ENCODE data around the gene HRH3.

Gene HRH3

DNA sequence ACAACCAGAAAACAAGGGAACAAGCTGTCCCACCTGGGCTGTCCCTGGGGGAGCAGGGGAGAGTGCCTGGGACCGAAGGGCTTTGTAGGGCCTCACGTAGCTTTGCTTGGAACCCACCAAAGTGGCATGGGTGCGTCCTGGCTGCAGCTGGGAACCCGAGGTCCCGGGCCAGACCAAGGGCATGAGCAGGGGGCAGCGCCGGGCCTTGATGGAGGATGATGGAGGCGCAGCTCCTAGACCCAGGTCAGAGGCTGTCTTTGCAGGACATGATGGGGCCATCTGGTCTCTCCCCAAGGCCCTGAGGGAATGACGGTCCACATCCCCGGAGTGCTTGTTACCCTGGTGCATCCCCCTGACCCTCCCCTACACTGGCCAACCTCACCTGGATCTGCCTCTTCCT, 10.6 kb upstream of the HRH3 start:
- DNase-seq (ENCODE audit: low spot score) = no peak
- no peak for FAIRE-seq

GRCh38 chr20:62230276-62230675, 10.2 kb upstream of the HRH3 start:
- DNase-seq (ENCODE audit: low spot score) (no peak), FAIRE-seq (no peak)

DNA sequence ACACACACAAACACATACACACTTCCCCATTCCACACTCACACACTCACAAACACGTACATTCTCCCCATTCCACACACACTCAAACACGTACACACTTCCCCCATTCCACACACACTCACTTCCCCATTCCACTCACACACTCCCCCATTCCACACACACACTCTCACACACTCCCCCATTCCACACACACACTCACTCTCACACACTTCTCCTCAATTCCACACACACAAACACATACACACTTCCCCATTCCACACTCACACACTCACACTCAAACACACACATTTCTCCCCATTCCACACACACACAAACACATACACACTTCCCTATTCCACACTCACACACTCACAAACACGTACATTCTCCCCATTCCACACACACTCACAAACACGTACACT, 9.6 kb upstream of the HRH3 start:
- DNase-seq (ENCODE audit: low spot score) = no peak
- FAIRE-seq = no peak

- FAIRE-seq = no peak
- DNase-seq (ENCODE audit: low spot score) = no peak
These were observed 9.0 kb upstream of the HRH3 start for GRCh38 chr20:62228982-62229545.

- DNase-seq (ENCODE audit: low spot score) (no peak), FAIRE-seq (no peak)
These were observed 8.2 kb upstream of the HRH3 start for GRCh38 chr20:62227977-62228958.

GRCh38 chr20:62227591-62227976, 7.5 kb upstream of the HRH3 start:
- DNase-seq (ENCODE audit: low spot score) (no peak), FAIRE-seq (no peak)

DNA sequence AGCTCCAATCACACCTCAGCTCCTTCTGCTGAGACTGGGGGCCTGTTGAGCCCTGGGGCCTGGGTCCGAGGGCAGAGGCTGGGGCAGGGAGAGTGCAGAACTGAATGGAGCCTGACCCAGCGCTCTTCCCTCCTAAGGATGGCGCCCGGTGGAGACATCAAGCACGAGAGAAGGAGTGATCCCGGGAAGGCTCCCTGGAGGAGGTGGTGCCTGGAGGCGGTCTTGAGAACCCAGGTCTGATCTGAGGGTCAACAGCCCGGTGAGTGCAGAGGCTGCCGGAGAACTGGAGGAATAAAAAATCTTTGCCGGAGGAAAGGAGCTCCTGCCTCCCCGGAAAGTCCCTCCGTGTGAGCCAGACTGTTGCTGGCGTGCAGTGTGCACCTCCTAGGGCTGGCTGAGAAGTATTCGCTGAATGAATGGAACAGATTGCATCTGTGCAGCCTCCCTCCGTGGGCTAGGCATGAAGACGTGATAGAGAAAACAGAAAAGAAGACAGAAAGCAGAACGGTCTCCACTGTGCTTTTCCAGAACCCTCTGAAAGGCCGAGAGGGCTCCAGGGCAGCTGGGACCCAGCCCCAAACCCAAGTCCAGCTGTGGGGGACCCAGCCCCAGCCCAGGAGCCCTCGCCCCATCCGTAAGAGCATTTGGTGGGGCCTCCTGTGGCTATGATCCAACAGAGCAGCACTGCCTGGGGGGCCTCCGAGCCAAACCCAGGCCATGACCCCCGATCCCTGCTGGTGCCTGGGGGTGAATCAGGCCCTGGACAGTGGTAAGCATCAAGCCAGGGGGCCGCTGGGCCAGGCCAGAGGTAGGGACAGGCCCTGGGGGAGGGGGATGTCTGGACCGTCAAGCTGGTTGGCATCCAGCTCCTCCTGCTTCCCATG, 6.9 kb upstream of the HRH3 start:
- no peak for DNase-seq (ENCODE audit: low spot score)
- no peak for FAIRE-seq

DNA sequence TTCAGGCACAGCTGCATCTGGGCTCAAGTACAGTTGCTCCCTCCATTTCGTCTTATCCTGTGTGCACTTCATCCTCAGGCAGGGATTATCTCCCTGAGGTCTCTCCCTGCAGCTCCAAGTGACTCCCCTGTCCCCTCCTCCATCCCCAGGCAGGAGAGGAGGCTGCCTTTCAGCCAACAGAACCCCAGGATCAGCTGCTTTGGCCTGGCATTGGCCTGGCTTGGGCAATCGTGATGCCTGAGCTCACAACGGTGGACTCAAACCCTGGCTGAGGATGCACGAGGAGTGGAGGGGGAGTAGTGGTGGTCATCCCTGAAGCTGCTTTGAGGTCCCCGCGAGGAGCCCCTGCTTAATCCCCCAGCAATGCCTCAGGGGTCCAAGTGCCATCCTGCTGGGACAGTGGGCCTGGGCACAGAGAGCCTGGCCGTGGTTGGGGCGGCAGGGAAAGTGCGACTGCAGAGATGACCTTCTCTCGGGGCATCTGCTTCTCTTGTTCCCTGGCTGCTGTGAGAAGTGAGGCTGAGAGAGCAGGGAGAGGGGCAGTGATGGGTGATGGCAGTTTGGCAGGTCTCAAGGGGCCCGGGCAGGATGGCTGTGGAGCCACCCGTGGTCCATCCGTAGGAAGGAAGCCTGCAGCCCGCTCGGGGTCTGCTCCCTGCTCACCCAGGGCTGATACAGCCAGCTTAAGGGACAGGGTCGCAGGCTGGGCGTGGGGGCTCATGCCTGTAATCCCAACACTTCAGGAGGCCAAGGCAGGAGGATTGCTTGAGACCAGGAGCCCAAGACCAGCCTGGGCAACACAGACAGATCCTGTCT, 6.0 kb upstream of the HRH3 start:
- FAIRE-seq (no peak), DNase-seq (ENCODE audit: low spot score) (no peak)

DNA sequence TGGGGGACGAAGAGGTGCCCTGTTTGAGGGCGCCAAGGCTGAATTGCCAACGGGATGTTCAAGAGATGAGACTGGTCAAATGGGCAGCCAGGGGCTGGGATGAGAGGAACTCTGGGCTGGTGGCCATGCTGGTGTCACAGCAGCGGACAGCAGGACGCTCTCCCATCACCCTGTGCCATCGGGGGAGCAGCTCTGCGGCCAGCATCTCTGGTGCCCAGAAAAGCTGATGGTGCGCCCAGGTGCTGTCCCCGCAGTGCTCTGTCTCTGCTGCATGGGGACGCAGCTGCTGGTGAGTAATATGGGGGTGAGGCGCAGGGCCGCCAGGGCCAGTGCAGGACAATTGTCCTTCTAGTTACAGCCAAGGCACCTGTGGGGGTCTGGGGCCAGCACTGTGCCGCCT, 4.9 kb upstream of the HRH3 start:
- DNase-seq (ENCODE audit: low spot score) (no peak), FAIRE-seq (no peak)

- DNase-seq (ENCODE audit: low spot score) (no peak), FAIRE-seq (no peak)
These were observed 4.2 kb upstream of the HRH3 start for GRCh38 chr20:62224113-62224855.

GRCh38 chr20:62223571-62223970, 3.5 kb upstream of the HRH3 start:
- FAIRE-seq (no peak), DNase-seq (ENCODE audit: low spot score) (no peak)

DNA sequence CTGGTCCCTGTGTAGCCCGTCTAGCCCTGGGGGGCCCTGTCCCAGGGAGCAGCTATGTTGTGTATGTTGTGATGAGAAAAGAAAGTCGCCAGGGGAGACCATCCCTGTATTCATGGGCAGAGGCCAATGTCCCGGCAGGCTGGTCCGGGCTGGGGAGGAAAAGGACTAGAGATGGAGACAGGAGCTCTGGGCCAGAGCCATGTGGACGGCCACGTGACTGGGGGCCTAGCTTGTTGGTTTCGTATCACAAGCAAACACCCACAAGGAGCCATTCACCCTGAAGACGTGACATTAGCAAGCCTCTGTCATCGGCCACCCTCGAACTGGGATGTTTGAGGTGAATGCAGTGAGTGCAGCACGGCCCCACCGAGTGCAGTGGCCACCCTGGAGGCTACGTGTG, 2.9 kb upstream of the HRH3 start:
- no peak for DNase-seq (ENCODE audit: low spot score)
- FAIRE-seq = no peak

GRCh38 chr20:62222266-62222850, 2.3 kb upstream of the HRH3 start:
- FAIRE-seq = no peak
- DNase-seq (ENCODE audit: low spot score) = no peak

DNA sequence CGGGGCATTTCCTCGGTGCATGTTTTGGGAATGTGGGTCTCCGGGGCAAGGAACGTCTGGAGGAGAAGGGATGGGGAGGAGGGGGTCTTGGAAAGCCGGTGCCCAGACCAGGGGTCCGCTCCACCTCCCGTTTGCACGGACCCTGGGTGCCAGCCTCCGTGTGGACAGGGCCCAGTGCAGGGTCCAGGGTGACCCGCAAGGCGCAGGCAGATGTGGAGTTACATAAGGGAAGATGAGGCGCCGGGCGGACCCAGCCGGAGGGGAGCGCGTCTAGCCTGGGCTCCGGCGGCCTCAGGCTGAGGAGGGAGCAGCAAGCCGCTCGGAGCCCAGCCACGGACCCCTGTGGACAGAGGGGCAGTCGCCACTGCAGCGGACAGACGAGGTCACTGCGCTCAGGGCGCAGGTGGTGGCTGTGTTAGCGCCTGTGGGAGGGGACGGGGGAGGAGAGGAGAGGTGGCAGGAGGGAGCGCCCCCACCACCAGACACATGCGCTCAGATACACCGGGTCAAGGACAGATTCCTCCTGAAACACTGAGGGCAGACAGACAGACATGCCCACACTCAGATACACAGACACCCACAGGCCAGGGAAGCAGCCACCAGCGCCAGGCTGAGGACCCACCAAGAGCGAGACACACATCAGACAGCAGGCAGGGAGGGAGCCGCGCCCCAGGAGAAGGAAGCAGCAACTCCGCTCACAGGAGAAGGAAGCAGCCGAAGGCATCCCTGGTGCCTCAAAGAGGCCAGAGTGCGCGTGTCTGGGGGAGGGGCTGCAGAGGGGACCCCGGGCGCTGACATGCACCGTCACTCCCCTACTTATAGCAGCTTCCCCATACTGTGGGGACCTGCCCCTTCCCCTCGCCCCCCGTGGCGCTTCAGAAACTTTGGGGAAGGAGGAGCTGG, 839 bp upstream of the HRH3 start:
- no peak for DNase-seq (ENCODE audit: low spot score)

GRCh38 chr20:62219101-62219991, 732 bp downstream of the HRH3 start:
- FAIRE-seq (no peak), DNase-seq (ENCODE audit: low spot score) (no peak)

More for the DNA sequence above, 839 bp upstream of the HRH3 start:
- no peak for FAIRE-seq

DNA sequence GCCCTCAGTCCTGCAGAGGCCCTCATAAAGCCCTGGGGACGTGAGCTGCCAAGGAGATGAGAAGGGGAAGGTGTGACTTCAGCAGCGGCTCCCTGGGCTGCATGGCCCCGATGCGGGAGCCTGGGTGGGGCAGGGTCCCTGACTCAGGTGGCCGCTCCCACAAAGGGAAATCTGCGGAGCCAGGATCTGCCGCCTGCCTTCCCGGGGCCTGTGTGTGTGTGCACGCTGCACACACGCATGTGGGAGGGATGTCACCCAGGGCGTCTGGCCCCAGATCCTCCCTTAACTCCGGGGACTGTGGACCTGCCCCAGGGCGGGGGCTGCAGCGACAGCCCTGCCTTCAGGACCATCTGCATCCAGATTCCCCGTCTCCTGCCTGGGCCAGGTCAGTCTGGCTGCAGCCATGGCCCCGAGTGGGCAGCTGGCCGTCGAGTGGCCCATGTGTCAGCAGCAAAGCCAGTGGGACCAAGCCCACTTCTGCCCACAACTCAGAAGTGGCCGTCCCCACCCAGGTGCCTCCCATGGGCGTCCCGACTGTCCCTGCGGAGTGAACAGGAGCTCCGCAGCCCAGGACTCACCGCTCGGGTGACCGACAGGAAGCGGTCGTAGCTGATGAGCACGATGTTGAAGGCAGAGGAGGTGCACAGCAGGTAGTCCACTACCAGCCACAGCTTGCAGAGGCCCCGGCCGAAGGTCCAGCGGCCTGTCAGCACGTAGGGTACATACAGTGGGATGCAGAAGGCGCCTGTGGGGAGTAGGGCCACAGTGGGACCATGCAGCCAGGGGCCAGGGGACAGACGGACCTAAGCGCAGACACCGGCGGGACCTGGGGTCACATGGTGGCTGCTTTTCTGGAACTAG, 1.9 kb downstream of the HRH3 start:
- FAIRE-seq (no peak), DNase-seq (ENCODE audit: low spot score) (no peak)
